Endothelial cell of umbilical vein (primary cell): ENCODE measurements around the gene ALG2. TPM values are rescaled to one million over a fixed set of nuclear protein-coding genes. Genes with fewer than 3 reads are reported as not detected.

Source experiments
- BruUV-seq: library from RNA; stranded (reverse); fragments of 400-500 nt; replicated peaks from 2 replicates; lab custom pipeline; 2021; lab: Mats Ljungman, UMichigan
- CTCF ChIA-PET: fragments of 300-600, 350-600 bp; sonication (Branson Sonifier 250); formaldehyde crosslinking; loops from one replicate; lab custom pipeline; 2021; ENCODE audit warnings: antibody characterized with exemption, inconsistent platforms; lab: Charles Lee
- POLR2A ChIA-PET: fragments of 300-600, 350-600 bp; sonication (Branson Sonifier 250); formaldehyde crosslinking; loops from one replicate; lab custom pipeline; 2021; ENCODE audit warnings: antibody characterized with exemption, inconsistent platforms; lab: Charles Lee
- DNase-seq: peaks from one replicate; pipeline ENCODE4 v3.0.0-alpha.2; 2011; ENCODE audit warnings: low read depth, low spot score
- FAIRE-seq: peaks from 2 replicates; lab custom pipeline; 2011; peaks lifted over from hg19 to GRCh38; lab: Jason Lieb, UNC
- H2AFZ ChIP-seq: 2 replicates; pipeline ENCODE4 v1.6.0; 2012; ENCODE audit warnings: low read depth, low read length, control low read depth, inconsistent platforms
- H3K27ac ChIP-seq: 2 replicates; pipeline ENCODE4 v1.5.1; 2011; ENCODE audit warnings: low read depth, mild to moderate bottlenecking, control low read depth, low read length, moderate library complexity; ENCODE audit not compliant: insufficient read depth
- H3K27me3 ChIP-seq, 2 experiments: 2 replicates each; pipeline versions ENCODE4 v1.6.0 to v1.6.1; 2011; ENCODE audit warnings: low read length in 2 of 2, mixed read lengths in 1 of 2; ENCODE audit not compliant: control insufficient read depth in 2 of 2, insufficient read depth in 2 of 2
- H3K36me3 ChIP-seq, 2 experiments: 2 replicates in 1 of 2; 3 replicates in 1 of 2; pipeline ENCODE4 v1.5.1; 2011; ENCODE audit warnings: low read length in 2 of 2, mild to moderate bottlenecking in 1 of 2, moderate library complexity in 1 of 2; ENCODE audit not compliant: control insufficient read depth in 2 of 2, insufficient read depth in 2 of 2; ENCODE audit errors: extremely low read depth in 1 of 2
- H3K4me1 ChIP-seq: 3 replicates; pipeline ENCODE4 v1.5.1; 2011; ENCODE audit warnings: mild to moderate bottlenecking, low read length; ENCODE audit not compliant: control insufficient read depth, insufficient read depth; ENCODE audit errors: extremely low read depth
- H3K4me2 ChIP-seq: 2 replicates; pipeline ENCODE4 v1.6.1; 2011; ENCODE audit warnings: low read length, control low read depth, mixed read lengths; ENCODE audit not compliant: insufficient read depth
- H3K4me3 ChIP-seq, 3 experiments: fragments of 200-600 bp in 1 of 3; sonication (generic), shearing (Covaris generic) in 1 of 3; replicated peaks in 1 of 3; 2 replicates each; pipeline ENCODE4 v1.5.1; 2011 to 2016; ENCODE audit warnings: control low read depth in 3 of 3, low read length in 3 of 3, mild to moderate bottlenecking in 2 of 3, inconsistent platforms in 1 of 3, low read depth in 1 of 3, moderate library complexity in 1 of 3; ENCODE audit not compliant: insufficient read depth in 1 of 3
- H3K79me2 ChIP-seq: 2 replicates; pipeline ENCODE4 v1.6.0; 2012; ENCODE audit warnings: low read length, inconsistent platforms; ENCODE audit not compliant: control insufficient read depth, insufficient read depth
- H3K9ac ChIP-seq: replicated peaks from 2 replicates; pipeline ENCODE3; 2011; ENCODE audit warnings: low read length, control low read depth; ENCODE audit not compliant: insufficient read depth; ENCODE audit errors: extremely low read depth
- H3K9me1 ChIP-seq: replicated peaks from 3 replicates; pipeline ENCODE4 v1.6.0; 2011; ENCODE audit warnings: mild to moderate bottlenecking, low read length; ENCODE audit not compliant: control insufficient read depth, insufficient read depth; ENCODE audit errors: extremely low read depth
- H3K9me3 ChIP-seq: replicated peaks from 2 replicates; pipeline ENCODE4 v1.5.1; 2012; ENCODE audit warnings: low read length, inconsistent platforms; ENCODE audit not compliant: control insufficient read depth, insufficient read depth
- H4K20me1 ChIP-seq: replicated peaks from 2 replicates; pipeline ENCODE3; 2011; ENCODE audit warnings: mild to moderate bottlenecking, low read length; ENCODE audit not compliant: control insufficient read depth, insufficient read depth; ENCODE audit errors: extremely low read depth
- CTCF ChIP-seq, 2 donors: IDR thresholded peaks; 1 replicate in 1 of 2; 2 replicates in 1 of 2; pipeline ENCODE4 v1.5.1; 2011; ENCODE audit warnings: low read length in 2 of 2, mild to moderate bottlenecking in 2 of 2, moderate library complexity in 2 of 2, control low read depth in 1 of 2, inconsistent platforms in 1 of 2, low read depth in 1 of 2; ENCODE audit not compliant: insufficient read depth in 1 of 2; ENCODE audit errors: extremely low read depth in 1 of 2
- EZH2 ChIP-seq: IDR thresholded peaks from 2 replicates; pipeline ENCODE4 v1.6.1; 2012; ENCODE audit warnings: borderline replicate concordance, low read depth, mild to moderate bottlenecking, moderate library complexity, low read length, inconsistent platforms; ENCODE audit not compliant: severe bottlenecking
- FOS ChIP-seq: IDR thresholded peaks from 2 replicates; pipeline ENCODE4 v1.6.1; 2011; ENCODE audit warnings: mild to moderate bottlenecking, low read length, moderate library complexity, borderline replicate concordance; ENCODE audit not compliant: insufficient read depth
- GATA2 ChIP-seq: IDR thresholded peaks from 2 replicates; pipeline ENCODE4 v1.7.0; 2011; ENCODE audit warnings: low read depth, mild to moderate bottlenecking, moderate library complexity, mixed read lengths, low read length; ENCODE audit not compliant: insufficient read length, insufficient read depth
- JUN ChIP-seq: IDR thresholded peaks from 2 replicates; pipeline ENCODE4 v1.6.1; 2011; ENCODE audit warnings: borderline replicate concordance, low read depth; ENCODE audit not compliant: insufficient read length, insufficient read depth
- MAX ChIP-seq: IDR thresholded peaks from 2 replicates; pipeline ENCODE4 v1.6.1; 2011; ENCODE audit not compliant: insufficient read depth, insufficient read length
- MYC ChIP-seq: IDR thresholded peaks from one replicate; pipeline ENCODE4 v1.6.1; 2011; ENCODE audit warnings: mild to moderate bottlenecking, low read depth, low read length
- POLR2A ChIP-seq: IDR thresholded peaks from 2 replicates; pipeline ENCODE4 v1.6.1; 2012; ENCODE audit warnings: low read depth, mild to moderate bottlenecking, control low read depth, low read length
- POLR2AphosphoS5 ChIP-seq: IDR thresholded peaks from 2 replicates; pipeline ENCODE4 v1.6.1; 2012; ENCODE audit warnings: low read depth, mild to moderate bottlenecking, control low read depth, low read length, moderate library complexity; ENCODE audit not compliant: insufficient read depth
- dilution Hi-C: fragments of 300-500 bp; cut with MboI; formaldehyde crosslinking; loops from one replicate; pipeline ENCODE4 v1.15.0; 2019; ENCODE audit warnings: low sequenced_read_pairs; ENCODE audit not compliant: extremely low pct_ligation_motif_present
- intact Hi-C: fragments of 100-400 bp; cut with micrococcal nuclease; formaldehyde crosslinking; loops from one replicate; pipeline ENCODE4 v1.10.0; 2022
- polyA plus RNA-seq, 4 experiments: library from polyadenylated mRNA; depleted of rRNA in 3 of 4; stranded (reverse) in 3 of 4; unstranded in 1 of 4; fragments of >200 nt; gene quantifications; 2 replicates each; pipeline versions ENCODE4 v1.2.1 to v1.2.3, GENCODE V29; 2011 to 2012; ENCODE audit warnings: missing spikeins in 1 of 4
- total RNA-seq: library from RNA; stranded (reverse); gene quantifications from 2 replicates; pipeline ENCODE4 v1.2.3, GENCODE V29; 2021

The ALG2 gene
- total and polyA plus RNA-seq, 2 donors (not counting 3 experiments of a cell fraction or from before 2014, with no cell fraction given) = 32.4 to 40.7 TPM

- Histone ChIP-seq H3K9me1 (no peaks in the 10 kb centered on the region), H4K20me1 (no peaks in the 10 kb centered on the region), H3K79me2 (no peaks in the 10 kb centered on the region), H2AFZ (no peak overlapping the region), H3K27me3 (no peaks in the 10 kb centered on the region), H3K4me2 (no peak overlapping the region), H3K36me3 (no peaks in the 10 kb centered on the region), H3K9ac (no peak overlapping the region), H3K9me3 (no peaks in the 10 kb centered on the region), H3K27ac (no peak overlapping the region), H3K4me1 (peaks cover 10% of the 10 kb centered on the region), H3K4me3 (no peak overlapping the region)
- TF ChIP-seq FOS = no peak
- TF ChIP-seq EZH2 = no peak
- TF ChIP-seq MAX = no peak
- no peak for TF ChIP-seq CTCF (IDR thresholded peaks at IDR 0.05; ENCODE audit: extremely low read depth in 1 of 2, insufficient read depth in 1 of 2, low read depth in 1 of 2, low read length in 2 of 2)
- TF ChIP-seq POLR2AphosphoS5 = no peak
- TF ChIP-seq MYC = no peak
- TF ChIP-seq GATA2 = no peak
- no peak for TF ChIP-seq JUN
- TF ChIP-seq POLR2A = no peak
- DNase-seq = no peak
- CTCF ChIA-PET = no interaction called here
- intact Hi-C loops (loop anchor here (5.0 kb wide), 1 partner anchor 252 kb away; no protein-coding TSS in a partner anchor), dilution Hi-C loops (no loop called here)
- BruUV-seq = no TSS peak
- FAIRE-seq = no peak
- POLR2A ChIA-PET = no interaction called here
These were observed 41.5 kb downstream of the ALG2 start for GRCh38 chr9:99180199-99180598.
